ENCODE measurements around the gene GRK2.

- TF ChIP-seq, protein P1, sequence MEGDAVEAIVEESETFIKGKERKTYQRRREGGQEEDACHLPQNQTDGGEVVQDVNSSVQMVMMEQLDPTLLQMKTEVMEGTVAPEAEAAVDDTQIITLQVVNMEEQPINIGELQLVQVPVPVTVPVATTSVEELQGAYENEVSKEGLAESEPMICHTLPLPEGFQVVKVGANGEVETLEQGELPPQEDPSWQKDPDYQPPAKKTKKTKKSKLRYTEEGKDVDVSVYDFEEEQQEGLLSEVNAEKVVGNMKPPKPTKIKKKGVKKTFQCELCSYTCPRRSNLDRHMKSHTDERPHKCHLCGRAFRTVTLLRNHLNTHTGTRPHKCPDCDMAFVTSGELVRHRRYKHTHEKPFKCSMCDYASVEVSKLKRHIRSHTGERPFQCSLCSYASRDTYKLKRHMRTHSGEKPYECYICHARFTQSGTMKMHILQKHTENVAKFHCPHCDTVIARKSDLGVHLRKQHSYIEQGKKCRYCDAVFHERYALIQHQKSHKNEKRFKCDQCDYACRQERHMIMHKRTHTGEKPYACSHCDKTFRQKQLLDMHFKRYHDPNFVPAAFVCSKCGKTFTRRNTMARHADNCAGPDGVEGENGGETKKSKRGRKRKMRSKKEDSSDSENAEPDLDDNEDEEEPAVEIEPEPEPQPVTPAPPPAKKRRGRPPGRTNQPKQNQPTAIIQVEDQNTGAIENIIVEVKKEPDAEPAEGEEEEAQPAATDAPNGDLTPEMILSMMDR (IDR thresholded peaks at IDR 0.05): no peak
- no peak for TF ChIP-seq POLR2A (IDR thresholded peaks at IDR 0.05)
Measured at GRCh38 chr11:67332081-67332691, 65.9 kb downstream of the GRK2 start.

Data from body of pancreas (tissue), 4 donors.